Neural progenitor cell (in vitro differentiated cells): Measurements from ENCODE around the gene CELF4. TPM values are rescaled to one million over a fixed set of nuclear protein-coding genes. Genes with fewer than 3 reads are reported as not detected.
A peak's percentile ranks its signal among the peaks of the same experiment; 100 is the strongest.

Experiments used
- DNase-seq: peaks from one replicate; pipeline ENCODE4 v3.0.0-alpha.2; 2016; ENCODE audit warnings: low spot score
- H2AFZ ChIP-seq: fragments of 200-600 bp; sonication (generic); replicated peaks from 2 replicates; pipeline ENCODE4 v1.6.1; 2016; ENCODE audit warnings: antibody characterized with exemption
- H3F3A ChIP-seq: fragments of 200-600 bp; sonication (generic); 2 replicates; pipeline ENCODE4 v1.6.1; 2016; ENCODE audit warnings: antibody characterized with exemption, low read depth
- H3K27ac ChIP-seq: fragments of 200-600 bp; sonication (generic); 2 replicates; pipeline ENCODE4 v1.5.1; 2016; ENCODE audit warnings: mild to moderate bottlenecking
- H3K27me3 ChIP-seq: fragments of 200-600 bp; sonication (generic); 2 replicates; pipeline ENCODE4 v1.6.1; 2016; ENCODE audit warnings: mild to moderate bottlenecking, moderate library complexity
- H3K36me3 ChIP-seq: fragments of 200-600 bp; sonication (generic); 2 replicates; pipeline ENCODE4 v1.5.1; 2016
- H3K4me1 ChIP-seq: fragments of 200-600 bp; sonication (generic); 2 replicates; pipeline ENCODE4 v1.6.1; 2016; ENCODE audit warnings: mixed run types
- H3K4me2 ChIP-seq: fragments of 200-600 bp; sonication (generic); 2 replicates; pipeline ENCODE4 v1.6.1; 2016
- H3K4me3 ChIP-seq: fragments of 200-600 bp; sonication (generic); 2 replicates; pipeline ENCODE4 v1.5.1; 2016
- H3K79me2 ChIP-seq: fragments of 200-600 bp; sonication (generic); 2 replicates; pipeline ENCODE4 v1.6.1; 2016; ENCODE audit warnings: low read depth
- H3K9ac ChIP-seq: fragments of 200-600 bp; sonication (generic); 2 replicates; pipeline ENCODE4 v1.6.1; 2016
- H3K9me3 ChIP-seq: fragments of 200-600 bp; sonication (generic); 2 replicates; pipeline ENCODE4 v1.5.1; 2016; ENCODE audit warnings: low read depth
- H4K20me1 ChIP-seq: fragments of 200-600 bp; sonication (generic); 2 replicates; pipeline ENCODE4 v1.6.1; 2016; ENCODE audit warnings: low read depth
- H3K27ac Mint-ChIP-seq: 3 replicates; pipeline ENCODE4 v1.8.0; 2021; ENCODE audit warnings: mixed read lengths
- H3K27me3 Mint-ChIP-seq: 2 replicates; pipeline ENCODE4 v1.8.0; 2022; ENCODE audit warnings: low read depth, mild to moderate bottlenecking, inconsistent platforms, moderate library complexity, mixed read lengths; ENCODE audit not compliant: insufficient read depth
- H3K36me3 Mint-ChIP-seq: 3 replicates; pipeline ENCODE4 v1.8.0; 2021; ENCODE audit warnings: mixed read lengths
- H3K4me1 Mint-ChIP-seq: 3 replicates; pipeline ENCODE4 v1.8.0; 2021; ENCODE audit warnings: mixed read lengths
- H3K4me3 Mint-ChIP-seq: 3 replicates; pipeline ENCODE4 v1.8.0; 2021; ENCODE audit warnings: mild to moderate bottlenecking, moderate library complexity, mixed read lengths
- H3K9me3 Mint-ChIP-seq: 3 replicates; pipeline ENCODE4 v1.8.0; 2020; ENCODE audit warnings: mixed read lengths
- EZH2 ChIP-seq: fragments of 200-600 bp; sonication (generic); IDR thresholded peaks from 2 replicates; pipeline ENCODE4 v1.6.1; 2017; ENCODE audit warnings: antibody characterized with exemption, mild to moderate bottlenecking, moderate library complexity
- EZH2phosphoT487 ChIP-seq: fragments of 200-600 bp; sonication (generic); IDR thresholded peaks from 2 replicates; pipeline ENCODE4 v1.6.1; 2017; ENCODE audit warnings: antibody characterized with exemption
- total RNA-seq: library from RNA; depleted of rRNA; stranded (reverse); fragments of >200 nt; gene quantifications from 2 replicates; pipeline ENCODE4 v1.2.3, GENCODE V29; 2015; ENCODE audit warnings: low replicate concordance
- TF ChIP-seq, protein P1 (sequence below): fragments of 200-600 bp; sonication (generic); IDR thresholded peaks from 2 replicates; pipeline ENCODE4 v1.5.1; 2017; ENCODE audit warnings: antibody characterized with exemption, mild to moderate bottlenecking

Gene CELF4
- total RNA-seq, 1 donor from 2014 or later, result 1.8 TPM

DNA sequence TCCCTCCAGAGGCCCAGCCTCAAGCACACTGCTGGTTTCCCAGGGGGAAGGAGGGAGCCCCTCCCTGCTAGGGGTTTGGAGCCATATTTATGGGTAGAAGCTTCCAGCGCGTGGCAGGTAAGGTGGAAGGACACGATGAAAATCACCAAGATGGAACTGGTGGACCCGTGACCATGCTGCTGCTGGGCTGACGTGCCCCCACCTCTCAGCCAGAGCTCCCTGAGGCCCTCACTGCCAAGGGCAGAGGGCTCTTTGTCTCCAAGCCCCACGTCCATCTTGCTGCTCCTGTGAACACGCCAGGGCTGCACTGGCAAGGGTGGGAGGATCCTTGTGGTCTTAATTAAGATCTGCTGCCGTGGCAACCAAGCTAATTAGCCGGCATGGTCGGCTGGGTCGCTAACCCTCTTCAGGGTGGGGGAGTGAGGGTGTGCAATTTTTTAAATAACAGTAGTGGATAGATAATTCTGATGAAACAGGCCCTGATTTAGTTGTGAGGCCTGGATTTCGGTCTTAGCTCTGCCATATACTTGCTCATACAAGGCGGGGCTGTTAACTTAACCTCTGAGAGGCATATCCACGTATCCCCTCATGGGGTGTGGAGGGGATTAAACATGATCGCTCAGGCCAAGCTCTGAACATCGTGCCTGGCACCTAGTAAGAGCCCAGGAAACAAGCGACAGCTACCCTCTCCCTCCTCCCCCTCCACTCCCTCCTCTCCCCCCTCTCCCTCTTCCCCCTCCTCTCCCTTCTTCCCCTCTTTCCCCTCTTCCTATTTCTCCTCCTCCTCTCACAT is 232.8 kb downstream of the CELF4 start:
- no peaks in the 10 kb centered on the region for H4K20me1 ChIP-seq
- no peak overlapping the region for H3K27ac ChIP-seq
- Mint-ChIP-seq H3K27ac (no peak overlapping the region), H3K27me3 (peaks cover 15% of the 10 kb centered on the region), H3K36me3 (no peaks in the 10 kb centered on the region), H3K4me3 (no peak overlapping the region), H3K9me3 (no peaks in the 10 kb centered on the region), H3K4me1 (peaks cover 52% of the 10 kb centered on the region)
- H3K9ac ChIP-seq, result no peak overlapping the region
- no peaks in the 10 kb centered on the region for H3K27me3 ChIP-seq
- H3K79me2 ChIP-seq, result no peaks in the 10 kb centered on the region
- TF ChIP-seq EZH2, result no peak
- TF ChIP-seq, protein P1, sequence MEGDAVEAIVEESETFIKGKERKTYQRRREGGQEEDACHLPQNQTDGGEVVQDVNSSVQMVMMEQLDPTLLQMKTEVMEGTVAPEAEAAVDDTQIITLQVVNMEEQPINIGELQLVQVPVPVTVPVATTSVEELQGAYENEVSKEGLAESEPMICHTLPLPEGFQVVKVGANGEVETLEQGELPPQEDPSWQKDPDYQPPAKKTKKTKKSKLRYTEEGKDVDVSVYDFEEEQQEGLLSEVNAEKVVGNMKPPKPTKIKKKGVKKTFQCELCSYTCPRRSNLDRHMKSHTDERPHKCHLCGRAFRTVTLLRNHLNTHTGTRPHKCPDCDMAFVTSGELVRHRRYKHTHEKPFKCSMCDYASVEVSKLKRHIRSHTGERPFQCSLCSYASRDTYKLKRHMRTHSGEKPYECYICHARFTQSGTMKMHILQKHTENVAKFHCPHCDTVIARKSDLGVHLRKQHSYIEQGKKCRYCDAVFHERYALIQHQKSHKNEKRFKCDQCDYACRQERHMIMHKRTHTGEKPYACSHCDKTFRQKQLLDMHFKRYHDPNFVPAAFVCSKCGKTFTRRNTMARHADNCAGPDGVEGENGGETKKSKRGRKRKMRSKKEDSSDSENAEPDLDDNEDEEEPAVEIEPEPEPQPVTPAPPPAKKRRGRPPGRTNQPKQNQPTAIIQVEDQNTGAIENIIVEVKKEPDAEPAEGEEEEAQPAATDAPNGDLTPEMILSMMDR, result no peak
- no peak for TF ChIP-seq EZH2phosphoT487
- no peaks in the 10 kb centered on the region for H3K36me3 ChIP-seq
- H3K9me3 ChIP-seq, result no peaks in the 10 kb centered on the region
- no peaks in the 10 kb centered on the region for H3F3A ChIP-seq
- peaks cover 19% of the 10 kb centered on the region for H3K4me1 ChIP-seq
- no peak overlapping the region for H3K4me3 ChIP-seq
- H2AFZ ChIP-seq, result no peak overlapping the region
- DNase-seq, result peak; percentile 35
- H3K4me2 ChIP-seq, result no peak overlapping the region

DNA sequence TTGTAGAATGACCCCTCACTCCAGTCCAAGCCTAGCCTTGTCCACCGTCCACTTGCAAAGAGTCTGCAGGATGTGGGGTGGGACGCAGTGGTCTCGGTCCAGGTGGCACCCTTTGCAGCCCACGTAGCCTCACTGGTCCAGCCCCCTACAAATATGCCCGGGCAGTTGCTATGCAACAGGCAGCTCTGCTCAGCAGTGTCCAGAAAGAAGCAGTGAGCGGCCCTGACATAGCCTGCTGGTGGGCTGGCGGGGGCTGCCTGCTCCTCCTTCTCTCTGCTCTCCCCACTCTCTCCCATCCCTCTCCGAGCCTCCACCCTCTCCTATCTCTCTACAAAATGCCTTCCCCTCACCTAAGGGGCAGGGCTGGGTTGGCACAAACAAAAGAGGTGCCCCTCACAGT is 233.4 kb downstream of the CELF4 start:
- no peak for DNase-seq
- Histone ChIP-seq H3K79me2 (no peaks in the 10 kb centered on the region), H2AFZ (no peak overlapping the region), H3K27ac (no peak overlapping the region), H3K4me3 (no peak overlapping the region), H3K4me1 (peaks cover 19% of the 10 kb centered on the region), H3K4me2 (no peak overlapping the region), H4K20me1 (no peaks in the 10 kb centered on the region), H3K9me3 (no peaks in the 10 kb centered on the region), H3K36me3 (no peaks in the 10 kb centered on the region), H3F3A (no peaks in the 10 kb centered on the region), H3K27me3 (no peaks in the 10 kb centered on the region), H3K9ac (no peak overlapping the region)
- Mint-ChIP-seq H3K4me3 (no peak overlapping the region), H3K27me3 (peaks cover 15% of the 10 kb centered on the region), H3K27ac (no peak overlapping the region), H3K36me3 (no peaks in the 10 kb centered on the region), H3K4me1 (peaks cover 49% of the 10 kb centered on the region), H3K9me3 (no peaks in the 10 kb centered on the region)
- TF ChIP-seq EZH2phosphoT487, result no peak
- TF ChIP-seq, protein P1, result no peak
- no peak for TF ChIP-seq EZH2

DNA sequence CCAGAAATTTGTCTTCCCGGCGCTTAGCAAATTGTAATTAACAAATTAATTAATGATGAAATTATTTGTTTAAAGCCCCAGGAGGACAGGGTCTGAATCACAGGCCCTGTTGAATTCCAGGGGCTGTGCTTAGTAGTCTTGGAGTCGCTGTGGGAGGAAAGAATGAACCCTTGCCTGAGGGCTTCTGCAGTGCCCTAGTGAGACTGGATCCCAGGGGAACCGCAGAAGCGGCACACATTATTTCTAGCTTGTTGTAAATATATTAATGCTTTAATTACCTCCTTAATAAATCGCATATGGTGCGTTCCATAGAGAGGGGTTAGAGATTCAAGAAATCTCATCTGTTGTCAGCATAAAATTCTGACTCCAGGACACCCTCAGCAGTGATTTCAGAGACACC is 235.4 kb downstream of the CELF4 start:
- Histone ChIP-seq H3K79me2 (no peaks in the 10 kb centered on the region), H3K4me2 (no peak overlapping the region), H3F3A (no peaks in the 10 kb centered on the region), H4K20me1 (no peaks in the 10 kb centered on the region), H3K9ac (no peak overlapping the region), H3K36me3 (no peaks in the 10 kb centered on the region), H3K4me3 (no peak overlapping the region), H3K4me1 (peaks cover 18% of the 10 kb centered on the region), H3K27me3 (no peaks in the 10 kb centered on the region), H3K27ac (no peak overlapping the region), H3K9me3 (no peaks in the 10 kb centered on the region), H2AFZ (no peak overlapping the region)
- Mint-ChIP-seq H3K4me3 (no peak overlapping the region), H3K27me3 (peaks cover 10% of the 10 kb centered on the region), H3K9me3 (no peaks in the 10 kb centered on the region), H3K36me3 (no peaks in the 10 kb centered on the region), H3K27ac (no peak overlapping the region), H3K4me1 (peaks cover 40% of the 10 kb centered on the region)
- no peak for DNase-seq
- no peak for TF ChIP-seq EZH2phosphoT487
- TF ChIP-seq EZH2, result no peak
- TF ChIP-seq, protein P1, result no peak
